Activated naive CD4-positive, alpha-beta T cell treated with anti-CD3 and anti-CD28 coated beads, Interleukin-2, amount 10 ng/mL, durations not matched to agents 7 days and 5 days (primary cell): ENCODE results near the gene TOP3A.
A peak's percentile ranks its signal among the peaks of the same experiment; 100 is the strongest.

ENCODE experiments used
- CTCF ChIA-PET: fragments of 350-600 bp; sonication (Branson Sonifier 250); formaldehyde crosslinking; loops from one replicate; lab custom pipeline; 2021; ENCODE audit warnings: antibody characterized with exemption; lab: Charles Lee
- DNase-seq: peaks from one replicate; pipeline ENCODE4 v3.0.0-alpha.2; 2020
- H3K27ac Mint-ChIP-seq: one replicate; pipeline ENCODE4 v1.8.0; 2021; ENCODE audit warnings: mild to moderate bottlenecking, moderate library complexity, mixed read lengths
- H3K27me3 Mint-ChIP-seq: one replicate; pipeline ENCODE4 v1.8.0; 2021; ENCODE audit warnings: mild to moderate bottlenecking, mixed read lengths
- H3K36me3 Mint-ChIP-seq: one replicate; pipeline ENCODE4 v1.8.0; 2021; ENCODE audit warnings: mixed read lengths
- H3K4me1 Mint-ChIP-seq: one replicate; pipeline ENCODE4 v1.8.0; 2021; ENCODE audit warnings: mixed read lengths
- H3K4me3 Mint-ChIP-seq: one replicate; pipeline ENCODE4 v1.8.0; 2021; ENCODE audit warnings: mild to moderate bottlenecking, moderate library complexity, mixed read lengths
- H3K9me3 Mint-ChIP-seq: one replicate; pipeline ENCODE4 v1.8.0; 2021; ENCODE audit warnings: mixed read lengths

The TOP3A gene

GRCh38 chr17:18328643-18329204, 13.9 kb upstream of the TOP3A start:
- Mint-ChIP-seq H3K36me3 (peaks cover 37% of the 10 kb centered on the region), H3K27ac (no peak overlapping the region), H3K27me3 (no peaks in the 10 kb centered on the region), H3K4me1 (peaks cover 9% of the 10 kb centered on the region), H3K4me3 (no peak overlapping the region), H3K9me3 (no peaks in the 10 kb centered on the region)
- CTCF ChIA-PET = no interaction called here
- DNase-seq = no peak

- H3K4me3 Mint-ChIP-seq = no peak overlapping the region
- CTCF ChIA-PET = interaction anchor here (1.2 kb wide), 1 partner anchor 110 kb away, joined by 3 read pairs; no protein-coding TSS in a partner anchor
- no peaks in the 10 kb centered on the region for H3K9me3 Mint-ChIP-seq
- peaks cover 9% of the 10 kb centered on the region for H3K4me1 Mint-ChIP-seq
- H3K36me3 Mint-ChIP-seq = peaks cover 42% of the 10 kb centered on the region
- no peak overlapping the region for H3K27ac Mint-ChIP-seq
- no peak for DNase-seq
- no peaks in the 10 kb centered on the region for H3K27me3 Mint-ChIP-seq
Measured at GRCh38 chr17:18327556-18327955, 12.8 kb upstream of the TOP3A start.

- CTCF ChIA-PET = interaction anchor here (1.2 kb wide), 1 partner anchor 110 kb away, joined by 3 read pairs; no protein-coding TSS in a partner anchor
- no peak for DNase-seq
- Mint-ChIP-seq H3K36me3 (peaks cover 42% of the 10 kb centered on the region), H3K27ac (no peak overlapping the region), H3K27me3 (no peaks in the 10 kb centered on the region), H3K9me3 (no peaks in the 10 kb centered on the region), H3K4me3 (no peak overlapping the region), H3K4me1 (peaks cover 8% of the 10 kb centered on the region)
Measured at GRCh38 chr17:18327093-18327492, 12.3 kb upstream of the TOP3A start.

- no peak overlapping the region for H3K4me3 Mint-ChIP-seq
- H3K4me1 Mint-ChIP-seq = peaks cover 2% of the 10 kb centered on the region
- no peaks in the 10 kb centered on the region for H3K27me3 Mint-ChIP-seq
- H3K27ac Mint-ChIP-seq = peak overlapping the region; percentile 19
- CTCF ChIA-PET = no interaction called here
- no peaks in the 10 kb centered on the region for H3K9me3 Mint-ChIP-seq
- no peak for DNase-seq
- H3K36me3 Mint-ChIP-seq = peaks cover 38% of the 10 kb centered on the region
Measured at GRCh38 chr17:18326572-18326971, 11.8 kb upstream of the TOP3A start.

- no peak for DNase-seq
- peaks cover 35% of the 10 kb centered on the region for H3K36me3 Mint-ChIP-seq
- no peak overlapping the region for H3K27ac Mint-ChIP-seq
- no peaks in the 10 kb centered on the region for H3K4me1 Mint-ChIP-seq
- no peak overlapping the region for H3K4me3 Mint-ChIP-seq
- H3K9me3 Mint-ChIP-seq = no peaks in the 10 kb centered on the region
- CTCF ChIA-PET = no interaction called here
- H3K27me3 Mint-ChIP-seq = no peaks in the 10 kb centered on the region
Measured at GRCh38 chr17:18326039-18326438, 11.2 kb upstream of the TOP3A start.

GRCh38 chr17:18324140-18325050, 9.6 kb upstream of the TOP3A start:
- peaks cover 13% of the 10 kb centered on the region for H3K4me1 Mint-ChIP-seq
- no peak for DNase-seq
- no peaks in the 10 kb centered on the region for H3K27me3 Mint-ChIP-seq
- no peaks in the 10 kb centered on the region for H3K9me3 Mint-ChIP-seq
- no peak overlapping the region for H3K4me3 Mint-ChIP-seq
- CTCF ChIA-PET = no interaction called here
- no peak overlapping the region for H3K27ac Mint-ChIP-seq
- H3K36me3 Mint-ChIP-seq = peaks cover 37% of the 10 kb centered on the region

GRCh38 chr17:18323507-18324139, 8.8 kb upstream of the TOP3A start:
- H3K9me3 Mint-ChIP-seq = no peaks in the 10 kb centered on the region
- CTCF ChIA-PET = no interaction called here
- DNase-seq = no peak
- H3K4me3 Mint-ChIP-seq = no peak overlapping the region
- H3K36me3 Mint-ChIP-seq = peaks cover 36% of the 10 kb centered on the region
- no peaks in the 10 kb centered on the region for H3K27me3 Mint-ChIP-seq
- H3K27ac Mint-ChIP-seq = no peak overlapping the region
- peaks cover 21% of the 10 kb centered on the region for H3K4me1 Mint-ChIP-seq

- no peak overlapping the region for H3K4me3 Mint-ChIP-seq
- CTCF ChIA-PET = interaction anchor here (1.2 kb wide), 1 partner anchor 105 kb away, joined by 3 read pairs; no protein-coding TSS in a partner anchor
- no peaks in the 10 kb centered on the region for H3K9me3 Mint-ChIP-seq
- H3K27ac Mint-ChIP-seq = no peak overlapping the region
- no peak for DNase-seq
- no peaks in the 10 kb centered on the region for H3K27me3 Mint-ChIP-seq
- peaks cover 26% of the 10 kb centered on the region for H3K4me1 Mint-ChIP-seq
- H3K36me3 Mint-ChIP-seq = peaks cover 35% of the 10 kb centered on the region
Measured at GRCh38 chr17:18323007-18323406, 8.2 kb upstream of the TOP3A start.

GRCh38 chr17:18322522-18322921, 7.7 kb upstream of the TOP3A start:
- no peaks in the 10 kb centered on the region for H3K27me3 Mint-ChIP-seq
- H3K27ac Mint-ChIP-seq = no peak overlapping the region
- H3K4me1 Mint-ChIP-seq = peaks cover 30% of the 10 kb centered on the region
- H3K9me3 Mint-ChIP-seq = no peaks in the 10 kb centered on the region
- CTCF ChIA-PET = interaction anchor here (1.2 kb wide), 1 partner anchor 104 kb away, joined by 3 read pairs; no protein-coding TSS in a partner anchor
- peaks cover 39% of the 10 kb centered on the region for H3K36me3 Mint-ChIP-seq
- DNase-seq = no peak
- no peak overlapping the region for H3K4me3 Mint-ChIP-seq

GRCh38 chr17:18321309-18321708, 6.5 kb upstream of the TOP3A start:
- peaks cover 45% of the 10 kb centered on the region for H3K36me3 Mint-ChIP-seq
- no peaks in the 10 kb centered on the region for H3K9me3 Mint-ChIP-seq
- H3K4me3 Mint-ChIP-seq = no peak overlapping the region
- DNase-seq = no peak
- CTCF ChIA-PET = interaction anchor here (0.5 to 1.8 kb wide), 3 partner anchors 13 to 398 kb away, joined by 3 to 6 read pairs (median 3); no protein-coding TSS in a partner anchor
- H3K27ac Mint-ChIP-seq = no peak overlapping the region
- no peaks in the 10 kb centered on the region for H3K27me3 Mint-ChIP-seq
- H3K4me1 Mint-ChIP-seq = peaks cover 43% of the 10 kb centered on the region

GRCh38 chr17:18320301-18320700, 5.5 kb upstream of the TOP3A start:
- H3K36me3 Mint-ChIP-seq = peaks cover 51% of the 10 kb centered on the region
- no peak overlapping the region for H3K27ac Mint-ChIP-seq
- H3K9me3 Mint-ChIP-seq = no peaks in the 10 kb centered on the region
- no peak for DNase-seq
- H3K4me1 Mint-ChIP-seq = peaks cover 52% of the 10 kb centered on the region
- H3K27me3 Mint-ChIP-seq = no peaks in the 10 kb centered on the region
- no peak overlapping the region for H3K4me3 Mint-ChIP-seq
- CTCF ChIA-PET = interaction anchor here (1.1 to 1.8 kb wide), 2 partner anchors 42 to 71 kb away, joined by 4 to 6 read pairs; no protein-coding TSS in a partner anchor

GRCh38 chr17:18319604-18320256, 4.9 kb upstream of the TOP3A start:
- H3K27ac Mint-ChIP-seq = peak overlapping the region; percentile 68
- no peaks in the 10 kb centered on the region for H3K9me3 Mint-ChIP-seq
- peaks cover 57% of the 10 kb centered on the region for H3K4me1 Mint-ChIP-seq
- CTCF ChIA-PET = interaction anchor here (1.1 to 1.8 kb wide), 2 partner anchors 43 to 71 kb away, joined by 4 to 6 read pairs; no protein-coding TSS in a partner anchor
- H3K36me3 Mint-ChIP-seq = peaks cover 47% of the 10 kb centered on the region
- no peaks in the 10 kb centered on the region for H3K27me3 Mint-ChIP-seq
- no peak overlapping the region for H3K4me3 Mint-ChIP-seq
- peak; percentile 33 for DNase-seq

- no peak overlapping the region for H3K4me3 Mint-ChIP-seq
- CTCF ChIA-PET = no interaction called here
- H3K4me1 Mint-ChIP-seq = peaks cover 57% of the 10 kb centered on the region
- no peaks in the 10 kb centered on the region for H3K9me3 Mint-ChIP-seq
- no peaks in the 10 kb centered on the region for H3K27me3 Mint-ChIP-seq
- H3K27ac Mint-ChIP-seq = no peak overlapping the region
- DNase-seq = no peak
- peaks cover 42% of the 10 kb centered on the region for H3K36me3 Mint-ChIP-seq
Measured at GRCh38 chr17:18318771-18319450, 4.1 kb upstream of the TOP3A start.
